OCI-LY1 (cell line): ENCODE results near the gene EIF3M.

ENCODE experiments used
- H2AFZ ChIP-seq: fragments of 200-600 bp; sonication (generic), shearing (Covaris generic); 2 replicates; pipeline ENCODE4 v1.6.0; 2014; ENCODE audit warnings: antibody characterized with exemption, mild to moderate bottlenecking, low read length
- H3F3A ChIP-seq: fragments of 200-600 bp; sonication (generic), shearing (Covaris generic); 2 replicates; pipeline ENCODE4 v1.6.0; 2014; ENCODE audit warnings: mild to moderate bottlenecking, antibody characterized with exemption, low read length, moderate library complexity; ENCODE audit not compliant: insufficient read depth
- H3K27ac ChIP-seq: fragments of 200-600 bp; sonication (generic); 2 replicates; pipeline ENCODE4 v1.5.1; 2014; ENCODE audit warnings: low read length, mixed run types, mild to moderate bottlenecking, low read depth; ENCODE audit not compliant: poor library complexity, severe bottlenecking
- H3K27me3 ChIP-seq: fragments of 200-600 bp; sonication (generic); 2 replicates; pipeline ENCODE4 v1.6.0; 2014; ENCODE audit warnings: antibody characterized with exemption, mild to moderate bottlenecking, low read length, moderate library complexity; ENCODE audit not compliant: insufficient read depth
- H3K36me3 ChIP-seq: fragments of 200-600 bp; sonication (generic); 2 replicates; pipeline ENCODE4 v1.6.1; 2014; ENCODE audit warnings: mild to moderate bottlenecking, antibody characterized with exemption, low read length, moderate library complexity, mixed read lengths; ENCODE audit not compliant: insufficient read depth
- H3K4me1 ChIP-seq: fragments of 200-600 bp; sonication (generic); 2 replicates; pipeline ENCODE4 v1.5.1; 2014; ENCODE audit warnings: mild to moderate bottlenecking, low read length, moderate library complexity; ENCODE audit not compliant: insufficient read depth, severe bottlenecking
- H3K4me2 ChIP-seq: fragments of 200-600 bp; sonication (generic), shearing (Covaris generic); 2 replicates; pipeline ENCODE4 v1.6.1; 2014; ENCODE audit warnings: low read length
- H3K4me3 ChIP-seq: fragments of 200-600 bp; sonication (generic); 2 replicates; pipeline ENCODE4 v1.5.1; 2014; ENCODE audit warnings: low read length, low read depth, mild to moderate bottlenecking, mixed read lengths; ENCODE audit not compliant: poor library complexity, severe bottlenecking
- H3K79me2 ChIP-seq: fragments of 200-600 bp; shearing (Covaris generic); 2 replicates; pipeline ENCODE4 v1.6.1; 2016; ENCODE audit warnings: mixed run types, low read length, mixed read lengths; ENCODE audit not compliant: insufficient read depth
- H3K9ac ChIP-seq: fragments of 200-600 bp; sonication (generic), shearing (Covaris generic); 2 replicates; pipeline ENCODE4 v1.6.1; 2014; ENCODE audit warnings: mild to moderate bottlenecking, low read length, mixed read lengths
- H3K9me2 ChIP-seq: fragments of 200-600 bp; sonication (generic), shearing (Covaris generic); 2 replicates; pipeline ENCODE4 v1.6.1; 2014; ENCODE audit warnings: low read depth, mild to moderate bottlenecking, low read length, mixed read lengths
- H3K9me3 ChIP-seq: fragments of 200-600 bp; shearing (Covaris generic); 2 replicates; pipeline ENCODE4 v1.6.1; 2014; ENCODE audit warnings: low read length, mixed read lengths
- H4K20me1 ChIP-seq: fragments of 200-600 bp; sonication (generic), shearing (Covaris generic); 2 replicates; pipeline ENCODE4 v1.6.0; 2016; ENCODE audit warnings: mild to moderate bottlenecking, low read length; ENCODE audit not compliant: insufficient read depth
- EZH2 ChIP-seq: fragments of 200-600 bp; sonication (generic), shearing (Covaris generic); IDR thresholded peaks from 2 replicates; pipeline ENCODE4 v1.8.0; 2017; ENCODE audit warnings: borderline replicate concordance, mixed run types, mild to moderate bottlenecking, antibody characterized with exemption, low read length, moderate library complexity, mixed read lengths
- TF ChIP-seq, protein P1 (sequence below): fragments of 200-600 bp; sonication (generic), shearing (Covaris generic); IDR thresholded peaks from 2 replicates; pipeline ENCODE4 v1.5.1; 2017; ENCODE audit warnings: mild to moderate bottlenecking, antibody characterized with exemption, low read length, moderate library complexity, mixed read lengths

The EIF3M gene

DNA sequence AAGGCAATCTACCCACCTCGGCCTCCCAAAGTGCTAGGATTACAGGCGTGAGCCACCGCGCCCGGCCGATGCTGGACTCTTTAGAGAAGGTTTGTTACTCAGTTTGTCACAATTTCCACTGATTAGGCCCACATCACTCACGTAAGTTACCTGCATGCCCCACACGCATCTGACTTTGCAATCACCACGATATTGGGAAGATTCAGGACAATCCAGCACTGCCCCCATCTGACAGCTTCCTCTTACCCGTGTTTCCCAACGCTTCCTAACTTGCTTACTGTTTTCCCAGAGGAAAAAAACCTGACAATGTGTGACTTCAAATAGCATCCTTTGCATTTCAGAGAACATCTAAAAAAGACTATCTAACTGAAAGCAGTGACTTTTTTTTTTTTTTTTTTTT is 21.8 kb upstream of the EIF3M start:
- TF ChIP-seq EZH2: no peak
- TF ChIP-seq, protein P1, sequence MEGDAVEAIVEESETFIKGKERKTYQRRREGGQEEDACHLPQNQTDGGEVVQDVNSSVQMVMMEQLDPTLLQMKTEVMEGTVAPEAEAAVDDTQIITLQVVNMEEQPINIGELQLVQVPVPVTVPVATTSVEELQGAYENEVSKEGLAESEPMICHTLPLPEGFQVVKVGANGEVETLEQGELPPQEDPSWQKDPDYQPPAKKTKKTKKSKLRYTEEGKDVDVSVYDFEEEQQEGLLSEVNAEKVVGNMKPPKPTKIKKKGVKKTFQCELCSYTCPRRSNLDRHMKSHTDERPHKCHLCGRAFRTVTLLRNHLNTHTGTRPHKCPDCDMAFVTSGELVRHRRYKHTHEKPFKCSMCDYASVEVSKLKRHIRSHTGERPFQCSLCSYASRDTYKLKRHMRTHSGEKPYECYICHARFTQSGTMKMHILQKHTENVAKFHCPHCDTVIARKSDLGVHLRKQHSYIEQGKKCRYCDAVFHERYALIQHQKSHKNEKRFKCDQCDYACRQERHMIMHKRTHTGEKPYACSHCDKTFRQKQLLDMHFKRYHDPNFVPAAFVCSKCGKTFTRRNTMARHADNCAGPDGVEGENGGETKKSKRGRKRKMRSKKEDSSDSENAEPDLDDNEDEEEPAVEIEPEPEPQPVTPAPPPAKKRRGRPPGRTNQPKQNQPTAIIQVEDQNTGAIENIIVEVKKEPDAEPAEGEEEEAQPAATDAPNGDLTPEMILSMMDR: no peak
- Histone ChIP-seq H3K4me3 (no peak overlapping the region), H3K4me2 (no peak overlapping the region), H3K4me1 (no peaks in the 10 kb centered on the region), H2AFZ (no peak overlapping the region), H3K79me2 (no peaks in the 10 kb centered on the region), H3K9me3 (no peaks in the 10 kb centered on the region), H3K36me3 (no peaks in the 10 kb centered on the region), H4K20me1 (no peaks in the 10 kb centered on the region), H3F3A (no peaks in the 10 kb centered on the region), H3K27ac (no peak overlapping the region), H3K9me2 (no peaks in the 10 kb centered on the region), H3K27me3 (no peaks in the 10 kb centered on the region; the same call in 1 of the 2 replicates), H3K9ac (no peak overlapping the region)

DNA sequence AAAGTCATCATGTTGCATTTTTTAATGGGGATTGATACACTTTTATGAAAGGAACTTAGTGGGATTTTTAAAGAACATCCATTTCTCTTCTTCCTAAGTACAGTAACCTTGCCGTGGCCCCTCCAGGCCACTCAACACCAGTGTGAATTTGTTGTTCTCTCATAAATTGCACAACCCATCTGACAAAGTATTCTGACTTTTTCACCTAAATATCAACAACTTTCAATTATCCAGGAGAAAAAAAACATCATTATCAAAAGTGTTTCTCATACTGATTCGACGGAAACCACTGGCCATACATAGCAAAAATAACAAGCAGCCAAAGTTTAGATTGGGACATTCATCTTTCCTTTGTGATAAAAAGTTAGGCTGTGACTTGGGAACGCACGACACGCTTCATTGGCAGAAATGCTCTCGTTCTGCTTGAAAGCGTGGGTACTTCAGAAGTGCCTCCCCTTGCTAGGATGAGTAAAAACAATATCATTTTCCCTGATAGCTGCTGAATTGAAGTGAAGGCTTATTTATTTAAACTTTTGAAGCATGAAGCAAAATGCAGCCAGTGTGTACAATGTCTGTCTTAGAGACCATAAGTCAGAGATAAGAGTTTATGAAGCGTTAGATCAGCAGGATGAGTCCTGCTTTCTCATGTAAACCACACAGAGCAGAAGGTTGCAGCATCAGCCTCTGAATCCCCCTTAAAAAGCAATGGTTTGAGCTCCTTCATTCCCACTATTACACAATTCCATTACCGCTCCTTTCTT is 20.6 kb upstream of the EIF3M start:
- Histone ChIP-seq H3F3A (no peaks in the 10 kb centered on the region), H2AFZ (no peak overlapping the region), H3K27me3 (no peaks in the 10 kb centered on the region; the same call in 1 of the 2 replicates), H3K4me3 (no peak overlapping the region), H4K20me1 (no peaks in the 10 kb centered on the region), H3K9me2 (no peaks in the 10 kb centered on the region), H3K36me3 (no peaks in the 10 kb centered on the region), H3K9ac (no peak overlapping the region), H3K79me2 (no peaks in the 10 kb centered on the region), H3K4me2 (no peak overlapping the region), H3K27ac (no peak overlapping the region), H3K4me1 (no peaks in the 10 kb centered on the region), H3K9me3 (no peaks in the 10 kb centered on the region)
- TF ChIP-seq, protein P1: no peak
- TF ChIP-seq EZH2: no peak

DNA sequence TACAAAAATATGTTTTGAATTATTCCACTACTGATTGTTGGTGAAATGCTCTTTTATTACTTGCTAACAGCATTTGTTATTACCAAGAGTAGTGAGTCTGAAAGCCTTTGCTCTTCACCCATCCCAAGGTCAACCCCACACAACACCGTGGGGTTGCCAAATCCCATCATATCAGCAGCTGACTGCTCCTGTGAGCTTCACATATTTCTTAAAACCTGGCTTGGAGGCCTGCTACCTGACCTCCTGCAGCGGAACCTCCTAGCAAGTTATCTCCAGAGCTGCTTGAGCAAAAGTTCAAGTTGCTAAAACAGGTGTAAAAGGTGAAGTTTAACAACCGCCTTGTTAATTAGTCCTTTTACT is 20.1 kb upstream of the EIF3M start:
- Histone ChIP-seq H3F3A (no peaks in the 10 kb centered on the region), H3K9ac (no peak overlapping the region), H3K27ac (no peak overlapping the region), H3K4me2 (no peak overlapping the region), H2AFZ (no peak overlapping the region), H3K79me2 (no peaks in the 10 kb centered on the region), H3K9me2 (no peaks in the 10 kb centered on the region), H3K36me3 (no peaks in the 10 kb centered on the region), H4K20me1 (no peaks in the 10 kb centered on the region), H3K4me1 (no peaks in the 10 kb centered on the region), H3K4me3 (no peak overlapping the region), H3K9me3 (no peaks in the 10 kb centered on the region), H3K27me3 (no peaks in the 10 kb centered on the region; the same call in 1 of the 2 replicates)
- TF ChIP-seq, protein P1: no peak
- no peak for TF ChIP-seq EZH2
